HCT116 (cell line): ENCODE results near the gene RCSD1. TPM values are rescaled to one million over a fixed set of nuclear protein-coding genes. Genes with fewer than 3 reads are reported as not detected.

ENCODE experiments used
- ATAC-seq: fragments of 200-7000 bp; cut with Tn5 transposase; 2 replicates; pipeline ENCODE4 v1.9.1; 2020; ENCODE audit warnings: mild to moderate bottlenecking, moderate library complexity
- BruUV-seq: library from RNA; stranded (reverse); fragments of 400-500 nt; replicated peaks from 2 replicates; lab custom pipeline; 2021; lab: Mats Ljungman, UMichigan
- CTCF ChIA-PET: fragments of 300-600 bp; sonication (Branson Sonifier 250); formaldehyde crosslinking; loops from one replicate; lab custom pipeline; 2021; ENCODE audit warnings: antibody characterized with exemption; lab: Charles Lee
- POLR2A ChIA-PET: fragments of 300-600, 350-600 bp; sonication (Branson Sonifier 250); formaldehyde crosslinking; loops from one replicate; lab custom pipeline; 2021; ENCODE audit warnings: antibody characterized with exemption; lab: Charles Lee
- RAD21 ChIA-PET, 2 experiments: fragments of 300-600 bp; sonication (Branson Sonifier 250); formaldehyde crosslinking; loops; one replicate each; lab custom pipeline; 2023; ENCODE audit warnings: low total read pairs in 2 of 2; ENCODE audit not compliant: uncharacterized antibody in 2 of 2, unreplicated experiment in 2 of 2, low non-redundant PET in 1 of 2; lab: Charles Lee
- DNase-seq: peaks from one replicate; pipeline ENCODE4 v3.0.0-alpha.2; 2010; ENCODE audit warnings: low read depth, low spot score
- H2AFZ ChIP-seq: fragments of 200-600 bp; shearing (Covaris generic), sonication (generic); 2 replicates; pipeline ENCODE4 v1.6.1; 2017; ENCODE audit warnings: low read depth, mixed run types, mixed read lengths, antibody characterized with exemption, low read length; ENCODE audit not compliant: poor library complexity, severe bottlenecking
- H3K27ac ChIP-seq: 2 replicates; pipeline ENCODE4 v1.5.1; 2012; ENCODE audit warnings: low read depth, low read length
- H3K27me3 ChIP-seq: fragments of 200-600 bp; sonication (generic); 2 replicates; pipeline ENCODE4 v1.6.1; 2016; ENCODE audit warnings: mixed run types, low read length, mixed read lengths; ENCODE audit not compliant: insufficient read depth
- H3K36me3 ChIP-seq, 2 experiments: fragments of 200-500 bp in 1 of 2; fragments of 200-600 bp in 1 of 2; sonication (Bioruptor generic) in 1 of 2; sonication (generic) in 1 of 2; 2 replicates each; pipeline versions ENCODE4 v1.5.1 to v1.6.1; 2014 to 2016; ENCODE audit warnings: low read length in 2 of 2, inconsistent platforms in 1 of 2, mixed read lengths in 1 of 2, mixed run types in 1 of 2; ENCODE audit not compliant: insufficient read depth in 2 of 2, control insufficient read depth in 1 of 2
- H3K4me1 ChIP-seq, 2 experiments: fragments of 200-600 bp in 1 of 2; sonication (generic) in 1 of 2; 2 replicates each; pipeline versions ENCODE4 v1.5.1 to v1.6.1; 2012 to 2017; ENCODE audit warnings: low read length in 2 of 2, inconsistent platforms in 1 of 2, mild to moderate bottlenecking in 1 of 2, mixed read lengths in 1 of 2, mixed run types in 1 of 2, moderate library complexity in 1 of 2; ENCODE audit not compliant: insufficient read depth in 2 of 2, control insufficient read depth in 1 of 2
- H3K4me2 ChIP-seq: fragments of 200-600 bp; sonication (generic); 2 replicates; pipeline ENCODE4 v1.6.1; 2017; ENCODE audit warnings: mixed run types, low read length, mixed read lengths
- H3K4me3 ChIP-seq, 2 experiments: fragments of 200-600 bp in 1 of 2; sonication (generic) in 1 of 2; replicated peaks in 1 of 2; 2 replicates each; pipeline ENCODE4 v1.5.1; 2011 to 2016; ENCODE audit warnings: low read length in 2 of 2, control low read depth in 1 of 2, low read depth in 1 of 2, mild to moderate bottlenecking in 1 of 2, mixed read lengths in 1 of 2, mixed run types in 1 of 2
- H3K79me2 ChIP-seq: fragments of 200-600 bp; sonication (generic); 2 replicates; pipeline ENCODE4 v1.6.1; 2017; ENCODE audit warnings: mild to moderate bottlenecking, mixed run types, low read length, moderate library complexity, mixed read lengths; ENCODE audit not compliant: insufficient read depth
- H3K9ac ChIP-seq: fragments of 200-600 bp; sonication (generic); 2 replicates; pipeline ENCODE4 v1.6.1; 2016; ENCODE audit warnings: low read length, mixed read lengths
- H3K9me2 ChIP-seq: fragments of 200-600 bp; sonication (generic), shearing (Covaris generic); 2 replicates; pipeline ENCODE4 v1.6.1; 2017; ENCODE audit warnings: mixed run types, mild to moderate bottlenecking, moderate library complexity; ENCODE audit not compliant: insufficient read depth
- H3K9me3 ChIP-seq, 2 experiments: fragments of 200-500 bp in 1 of 2; fragments of 200-600 bp in 1 of 2; sonication (Bioruptor generic) in 1 of 2; sonication (generic) in 1 of 2; 2 replicates each; pipeline ENCODE4 v1.6.1; 2014 to 2017; ENCODE audit warnings: low read length in 2 of 2, mixed read lengths in 2 of 2, inconsistent platforms in 1 of 2, low read depth in 1 of 2, mild to moderate bottlenecking in 1 of 2, mixed run types in 1 of 2, moderate library complexity in 1 of 2; ENCODE audit not compliant: control insufficient read depth in 1 of 2, insufficient read depth in 1 of 2
- H4K20me1 ChIP-seq: fragments of 200-600 bp; sonication (generic), shearing (Covaris generic); 2 replicates; pipeline ENCODE4 v1.6.1; 2017; ENCODE audit warnings: mixed run types, mild to moderate bottlenecking, moderate library complexity; ENCODE audit not compliant: insufficient read depth
- CBX3 ChIP-seq: IDR thresholded peaks from 2 replicates; pipeline ENCODE4 v1.6.1; 2012; ENCODE audit warnings: low read depth
- ELF1 ChIP-seq: IDR thresholded peaks from 2 replicates; pipeline ENCODE4 v1.6.1; 2012; ENCODE audit warnings: low read depth, borderline replicate concordance
- EZH2 ChIP-seq: fragments of 200-600 bp; sonication (generic); IDR thresholded peaks from 2 replicates; pipeline ENCODE4 v1.6.1; 2017; ENCODE audit warnings: antibody characterized with exemption, mixed run types
- EZH2phosphoT487 ChIP-seq: fragments of 200-600 bp; IDR thresholded peaks from 2 replicates; pipeline ENCODE4 v1.6.1; 2018; ENCODE audit warnings: antibody characterized with exemption, borderline replicate concordance
- POLR2AphosphoS5 ChIP-seq: IDR thresholded peaks from 2 replicates; pipeline ENCODE4 v1.6.1; 2011; ENCODE audit warnings: mild to moderate bottlenecking, low read depth, low read length, moderate library complexity
- RAD21 ChIP-seq: IDR thresholded peaks from 2 replicates; pipeline ENCODE4 v1.6.1; 2012; ENCODE audit warnings: low read depth, mild to moderate bottlenecking
- SIN3A ChIP-seq: IDR thresholded peaks from 2 replicates; pipeline ENCODE4 v1.6.1; 2012; ENCODE audit warnings: low read depth
- ZFX ChIP-seq: fragments of 450-650 bp; IDR thresholded peaks from 2 replicates; pipeline ENCODE4 v1.6.1; 2017
- intact Hi-C: fragments of 100-400 bp; cut with micrococcal nuclease; formaldehyde crosslinking; loops from 2 replicates; pipeline ENCODE4 v1.10.0; 2022
- total RNA-seq: library from RNA; stranded (reverse); gene quantifications from one replicate; pipeline ENCODE4 v1.2.1, GENCODE V29; 2021; ENCODE audit not compliant: unreplicated experiment
- TF ChIP-seq, protein P1 (sequence below): IDR thresholded peaks from 2 replicates; pipeline ENCODE4 v1.6.1; 2012; ENCODE audit warnings: low read depth
- TF ChIP-seq, protein P2 (sequence below): IDR thresholded peaks from 2 replicates; pipeline ENCODE4 v1.6.1; 2012
- TF ChIP-seq, protein P3 (sequence below): IDR thresholded peaks from 2 replicates; pipeline ENCODE4 v1.6.1; 2011; ENCODE audit warnings: mild to moderate bottlenecking, low read length, moderate library complexity; ENCODE audit not compliant: insufficient replicate concordance; ENCODE audit errors: extremely low read depth

The RCSD1 gene
- total RNA-seq, 1 experiment from 2014 or later, result 0.15 TPM

DNA sequence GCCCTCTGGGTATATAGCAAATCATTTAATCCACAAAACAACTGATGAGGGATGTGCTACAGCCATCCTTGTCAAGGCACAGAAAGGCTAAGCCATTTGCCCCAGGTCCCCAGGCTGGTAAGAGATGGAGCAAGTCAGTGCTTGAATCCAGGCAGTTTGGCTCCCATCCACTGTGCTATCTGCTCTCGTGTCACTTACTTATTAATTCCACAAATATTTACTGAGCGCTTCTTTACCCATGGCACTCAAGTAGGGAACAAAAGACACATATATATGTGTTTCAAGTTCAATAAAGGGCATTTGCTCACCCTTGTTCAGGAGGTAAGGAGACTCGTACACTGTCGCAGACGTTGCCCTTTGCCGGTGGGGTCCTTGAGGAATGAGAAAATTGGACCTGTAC is 53.2 kb downstream of the RCSD1 start:
- no TSS peak for BruUV-seq
- intact Hi-C loops, result no loop called here
- no peak for ATAC-seq

More for the DNA sequence above, 53.2 kb downstream of the RCSD1 start:
- no peaks in the 10 kb centered on the region for H3K9me3 ChIP-seq
- no peaks in the 10 kb centered on the region for H3K27me3 ChIP-seq
- no peak overlapping the region for H2AFZ ChIP-seq
- RAD21 ChIA-PET, result no interaction called here
- H3K36me3 ChIP-seq, result no peaks in the 10 kb centered on the region
- no peak overlapping the region for H3K9ac ChIP-seq
- no peaks in the 10 kb centered on the region for H3K79me2 ChIP-seq
- H3K4me2 ChIP-seq, result no peak overlapping the region
- no peaks in the 10 kb centered on the region for H4K20me1 ChIP-seq
- H3K4me1 ChIP-seq, result no peaks in the 10 kb centered on the region
- DNase-seq, result no peak
- TF ChIP-seq EZH2phosphoT487, result no peak
- no peak for TF ChIP-seq RAD21
- no peak for TF ChIP-seq POLR2AphosphoS5
- TF ChIP-seq, protein P1, sequence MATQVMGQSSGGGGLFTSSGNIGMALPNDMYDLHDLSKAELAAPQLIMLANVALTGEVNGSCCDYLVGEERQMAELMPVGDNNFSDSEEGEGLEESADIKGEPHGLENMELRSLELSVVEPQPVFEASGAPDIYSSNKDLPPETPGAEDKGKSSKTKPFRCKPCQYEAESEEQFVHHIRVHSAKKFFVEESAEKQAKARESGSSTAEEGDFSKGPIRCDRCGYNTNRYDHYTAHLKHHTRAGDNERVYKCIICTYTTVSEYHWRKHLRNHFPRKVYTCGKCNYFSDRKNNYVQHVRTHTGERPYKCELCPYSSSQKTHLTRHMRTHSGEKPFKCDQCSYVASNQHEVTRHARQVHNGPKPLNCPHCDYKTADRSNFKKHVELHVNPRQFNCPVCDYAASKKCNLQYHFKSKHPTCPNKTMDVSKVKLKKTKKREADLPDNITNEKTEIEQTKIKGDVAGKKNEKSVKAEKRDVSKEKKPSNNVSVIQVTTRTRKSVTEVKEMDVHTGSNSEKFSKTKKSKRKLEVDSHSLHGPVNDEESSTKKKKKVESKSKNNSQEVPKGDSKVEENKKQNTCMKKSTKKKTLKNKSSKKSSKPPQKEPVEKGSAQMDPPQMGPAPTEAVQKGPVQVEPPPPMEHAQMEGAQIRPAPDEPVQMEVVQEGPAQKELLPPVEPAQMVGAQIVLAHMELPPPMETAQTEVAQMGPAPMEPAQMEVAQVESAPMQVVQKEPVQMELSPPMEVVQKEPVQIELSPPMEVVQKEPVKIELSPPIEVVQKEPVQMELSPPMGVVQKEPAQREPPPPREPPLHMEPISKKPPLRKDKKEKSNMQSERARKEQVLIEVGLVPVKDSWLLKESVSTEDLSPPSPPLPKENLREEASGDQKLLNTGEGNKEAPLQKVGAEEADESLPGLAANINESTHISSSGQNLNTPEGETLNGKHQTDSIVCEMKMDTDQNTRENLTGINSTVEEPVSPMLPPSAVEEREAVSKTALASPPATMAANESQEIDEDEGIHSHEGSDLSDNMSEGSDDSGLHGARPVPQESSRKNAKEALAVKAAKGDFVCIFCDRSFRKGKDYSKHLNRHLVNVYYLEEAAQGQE, result no peak
- TF ChIP-seq ELF1, result no peak
- TF ChIP-seq ZFX, result no peak
- TF ChIP-seq, protein P2, sequence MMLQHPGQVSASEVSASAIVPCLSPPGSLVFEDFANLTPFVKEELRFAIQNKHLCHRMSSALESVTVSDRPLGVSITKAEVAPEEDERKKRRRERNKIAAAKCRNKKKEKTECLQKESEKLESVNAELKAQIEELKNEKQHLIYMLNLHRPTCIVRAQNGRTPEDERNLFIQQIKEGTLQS, result no peak
- no peak for TF ChIP-seq CBX3
- TF ChIP-seq EZH2, result no peak
- TF ChIP-seq, protein P3, sequence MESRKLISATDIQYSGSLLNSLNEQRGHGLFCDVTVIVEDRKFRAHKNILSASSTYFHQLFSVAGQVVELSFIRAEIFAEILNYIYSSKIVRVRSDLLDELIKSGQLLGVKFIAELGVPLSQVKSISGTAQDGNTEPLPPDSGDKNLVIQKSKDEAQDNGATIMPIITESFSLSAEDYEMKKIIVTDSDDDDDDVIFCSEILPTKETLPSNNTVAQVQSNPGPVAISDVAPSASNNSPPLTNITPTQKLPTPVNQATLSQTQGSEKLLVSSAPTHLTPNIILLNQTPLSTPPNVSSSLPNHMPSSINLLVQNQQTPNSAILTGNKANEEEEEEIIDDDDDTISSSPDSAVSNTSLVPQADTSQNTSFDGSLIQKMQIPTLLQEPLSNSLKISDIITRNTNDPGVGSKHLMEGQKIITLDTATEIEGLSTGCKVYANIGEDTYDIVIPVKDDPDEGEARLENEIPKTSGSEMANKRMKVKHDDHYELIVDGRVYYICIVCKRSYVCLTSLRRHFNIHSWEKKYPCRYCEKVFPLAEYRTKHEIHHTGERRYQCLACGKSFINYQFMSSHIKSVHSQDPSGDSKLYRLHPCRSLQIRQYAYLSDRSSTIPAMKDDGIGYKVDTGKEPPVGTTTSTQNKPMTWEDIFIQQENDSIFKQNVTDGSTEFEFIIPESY, result no peak
- no peak for TF ChIP-seq SIN3A
- TF ChIP-seq, all 23 proteins: peak for 0
- ChIA-PET POLR2A (no interaction called here), CTCF (no interaction called here)
- Histone ChIP-seq H3K27ac (no peak overlapping the region), H3K4me3 (no peak overlapping the region), H3K9me2 (no peaks in the 10 kb centered on the region)
